ENCODE measurements around the gene GDF7.

The GDF7 gene

DNA sequence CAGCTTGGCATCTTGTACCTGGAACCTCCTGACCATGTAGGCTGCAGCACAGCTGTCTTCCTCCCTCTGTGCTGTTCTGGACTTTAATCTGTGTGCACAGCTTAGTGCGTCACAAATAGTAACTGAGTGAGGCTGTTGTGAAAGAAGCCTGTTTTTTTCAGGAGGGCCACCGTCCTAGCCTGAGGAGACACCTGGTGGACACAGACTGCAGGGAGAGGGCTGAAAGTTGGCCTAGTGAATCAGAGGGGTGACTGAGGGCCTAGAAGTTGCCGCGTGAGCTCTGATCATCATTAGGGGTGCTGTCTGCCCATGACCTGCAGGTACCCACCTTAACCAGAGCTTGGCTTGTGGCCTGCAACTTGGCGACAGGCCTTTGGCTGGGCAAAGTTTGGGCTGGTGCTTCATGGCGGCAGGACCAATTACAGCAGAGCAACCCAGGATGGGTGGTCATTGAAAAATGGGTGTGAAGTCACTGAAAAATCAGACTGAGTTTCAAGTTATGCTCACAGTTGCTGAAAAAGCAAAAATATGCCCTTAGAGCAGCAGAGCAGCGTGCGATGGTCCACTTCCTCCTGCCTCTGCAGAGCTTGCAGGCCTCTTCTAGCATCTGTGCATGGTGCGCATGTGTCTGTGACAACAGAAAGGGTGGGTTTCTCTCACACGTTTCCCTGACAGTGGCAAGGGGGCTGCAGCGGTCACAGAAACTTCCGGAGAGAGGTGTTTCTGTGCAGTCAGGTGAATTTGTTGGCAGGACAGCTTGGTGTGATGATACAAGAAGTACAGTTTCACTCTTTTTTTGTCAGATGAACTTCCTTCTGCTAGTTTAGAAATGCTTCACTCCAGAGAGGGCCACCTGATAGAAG lies 9.6 kb downstream of the GDF7 start:
- WGBS, 2 experiments (ENCODE audit: insufficient coverage in 2 of 2): 87 to 88% methylated on average over 10 to 12 of the region's 12 CpGs
- Histone ChIP-seq H3K27ac (ENCODE audit: low read depth, low read length, severe bottlenecking) (no peak overlapping the region), H3K4me3 (ENCODE audit: extremely low read depth, insufficient read depth, low read length, poor library complexity, severe bottlenecking) (no peak overlapping the region), H3K36me3 (ENCODE audit: control insufficient read depth, insufficient read depth, low read length) (peaks cover 15% of the 10 kb centered on the region), H3K4me1 (ENCODE audit: control insufficient read depth, insufficient read depth, low read length, poor library complexity, severe bottlenecking) (peaks cover 6% of the 10 kb centered on the region), H3K9me3 (ENCODE audit: control insufficient read depth, low read length) (no peaks in the 10 kb centered on the region)

DNA sequence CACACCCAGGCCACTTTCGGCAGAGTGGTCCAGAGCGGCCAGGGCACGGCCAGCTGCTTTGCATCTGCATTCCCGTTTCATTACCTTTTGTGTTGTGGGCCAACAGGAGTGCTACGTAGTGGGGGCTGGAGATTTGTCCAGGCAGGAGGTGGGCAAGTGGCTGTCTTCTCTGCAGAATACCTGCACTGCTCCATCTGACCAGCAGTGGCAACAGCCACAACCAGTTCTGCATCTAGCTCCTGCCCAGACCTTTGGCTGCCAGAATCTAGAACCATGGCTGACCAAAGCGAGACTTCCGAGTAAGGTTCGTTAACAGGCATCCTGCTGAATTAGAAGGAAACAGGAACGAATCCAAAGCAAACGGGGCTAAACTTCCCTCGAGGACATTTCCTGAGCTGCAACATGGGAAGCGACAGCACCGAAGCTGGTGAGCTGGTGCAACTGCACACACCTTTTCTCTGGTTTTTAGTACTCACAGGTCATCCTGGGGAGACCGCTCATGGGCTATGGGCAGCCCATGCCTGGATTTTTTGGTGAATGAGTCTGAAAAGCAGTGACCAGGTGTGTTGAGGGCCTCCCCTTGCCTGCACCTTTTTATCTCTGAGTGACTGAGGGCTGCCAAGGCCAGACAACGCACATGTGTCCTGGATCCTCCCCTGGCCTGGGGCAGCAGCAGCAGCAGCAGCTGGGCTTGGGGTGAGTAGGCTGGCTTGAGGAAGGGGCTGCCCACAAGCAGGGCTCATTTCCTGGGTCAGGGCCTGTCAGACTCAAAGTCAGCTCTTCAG lies 10.5 kb downstream of the GDF7 start:
- 76 to 82% methylated on average over 12 to 14 of the region's 15 CpGs for WGBS, 2 experiments (ENCODE audit: insufficient coverage in 2 of 2)
- Histone ChIP-seq H3K36me3 (ENCODE audit: control insufficient read depth, insufficient read depth, low read length) (peaks cover 19% of the 10 kb centered on the region), H3K27ac (ENCODE audit: low read depth, low read length, severe bottlenecking) (no peak overlapping the region), H3K4me3 (ENCODE audit: extremely low read depth, insufficient read depth, low read length, poor library complexity, severe bottlenecking) (no peak overlapping the region), H3K4me1 (ENCODE audit: control insufficient read depth, insufficient read depth, low read length, poor library complexity, severe bottlenecking) (peaks cover 2% of the 10 kb centered on the region), H3K9me3 (ENCODE audit: control insufficient read depth, low read length) (no peaks in the 10 kb centered on the region)

DNA sequence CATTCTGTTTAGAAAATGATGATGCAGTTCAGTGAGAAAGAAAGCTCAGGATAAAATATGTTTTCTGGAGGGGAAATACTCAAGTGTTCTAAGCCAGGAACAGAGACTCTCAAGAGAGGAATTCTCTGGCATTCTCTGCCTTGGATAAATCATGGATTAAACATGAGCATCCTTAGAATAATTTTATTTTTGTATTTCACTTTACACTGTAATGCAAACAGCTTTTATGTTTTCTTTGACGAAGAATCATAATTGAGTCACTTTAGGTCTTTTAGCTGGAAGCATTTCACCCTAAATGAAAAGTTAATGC lies 11.1 kb downstream of the GDF7 start:
- Histone ChIP-seq H3K9me3 (ENCODE audit: control insufficient read depth, low read length) (no peaks in the 10 kb centered on the region), H3K36me3 (ENCODE audit: control insufficient read depth, insufficient read depth, low read length) (peaks cover 19% of the 10 kb centered on the region), H3K4me1 (ENCODE audit: control insufficient read depth, insufficient read depth, low read length, poor library complexity, severe bottlenecking) (no peaks in the 10 kb centered on the region), H3K27ac (ENCODE audit: low read depth, low read length, severe bottlenecking) (no peak overlapping the region), H3K4me3 (ENCODE audit: extremely low read depth, insufficient read depth, low read length, poor library complexity, severe bottlenecking) (no peak overlapping the region)
- whole genome bisulfite sequencing, 2 experiments (ENCODE audit: insufficient coverage in 2 of 2): no CpG with 5 or more reads among the region's 1 CpG

DNA sequence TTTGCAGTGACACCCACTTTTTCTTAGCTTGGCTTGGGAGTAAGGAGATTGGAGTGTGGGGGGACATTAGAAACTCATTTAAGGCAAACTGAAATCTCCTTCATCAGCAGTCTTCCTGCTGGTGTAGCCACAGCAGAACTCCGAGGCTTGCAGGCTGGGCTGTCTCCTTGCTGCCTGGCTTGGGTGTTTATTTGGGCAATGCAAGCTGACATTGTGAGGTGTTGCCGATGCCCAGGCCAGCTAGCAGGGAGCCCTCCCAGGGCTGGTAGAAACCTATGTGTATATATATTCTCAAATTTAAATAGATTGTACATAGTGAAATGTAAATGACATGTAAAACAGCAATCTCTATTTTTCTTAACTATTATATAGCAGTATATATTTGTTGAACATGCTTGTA lies 11.8 kb downstream of the GDF7 start:
- Histone ChIP-seq H3K4me3 (ENCODE audit: extremely low read depth, insufficient read depth, low read length, poor library complexity, severe bottlenecking) (no peak overlapping the region), H3K27ac (ENCODE audit: low read depth, low read length, severe bottlenecking) (no peak overlapping the region), H3K4me1 (ENCODE audit: control insufficient read depth, insufficient read depth, low read length, poor library complexity, severe bottlenecking) (no peaks in the 10 kb centered on the region), H3K36me3 (ENCODE audit: control insufficient read depth, insufficient read depth, low read length) (peaks cover 19% of the 10 kb centered on the region), H3K9me3 (ENCODE audit: control insufficient read depth, low read length) (no peaks in the 10 kb centered on the region)
- 83% methylated on average over 1 of the region's 2 CpGs; no CpG with 5 or more reads in 1 of the 2 experiments for WGBS, 2 experiments (ENCODE audit: insufficient coverage in 2 of 2)

DNA sequence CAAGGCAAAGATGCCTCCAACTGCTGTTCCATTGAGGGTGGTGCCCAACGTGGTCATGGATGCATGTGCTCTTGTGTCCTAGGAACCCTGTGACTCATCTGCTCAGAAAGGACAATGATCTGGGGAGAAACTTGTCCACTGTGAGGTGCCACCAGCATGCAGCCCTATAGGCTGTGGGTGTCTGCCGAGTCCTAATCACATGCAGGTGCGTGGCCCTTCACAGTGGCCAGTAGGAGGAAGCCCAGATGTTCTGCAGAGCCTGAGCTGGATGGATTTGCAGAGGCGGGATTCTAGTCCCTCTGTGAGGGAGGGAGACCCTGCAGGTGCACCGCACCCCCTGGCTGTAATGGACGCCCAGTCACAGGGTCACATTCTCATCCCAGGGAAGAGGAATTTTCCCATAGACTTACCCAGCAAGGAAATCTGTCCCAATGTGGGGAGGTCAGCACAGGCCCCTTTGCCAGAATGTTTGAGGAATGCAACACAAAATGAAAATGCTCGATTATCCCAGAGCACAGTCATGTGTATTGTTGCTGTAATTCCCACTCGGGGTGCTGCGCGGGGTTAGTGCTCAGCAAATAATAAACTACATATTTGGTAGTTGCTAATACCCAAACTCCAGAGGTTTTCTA lies 13.9 kb downstream of the GDF7 start:
- Histone ChIP-seq H3K36me3 (ENCODE audit: control insufficient read depth, insufficient read depth, low read length) (peaks cover 34% of the 10 kb centered on the region), H3K9me3 (ENCODE audit: control insufficient read depth, low read length) (no peaks in the 10 kb centered on the region), H3K27ac (ENCODE audit: low read depth, low read length, severe bottlenecking) (no peak overlapping the region), H3K4me3 (ENCODE audit: extremely low read depth, insufficient read depth, low read length, poor library complexity, severe bottlenecking) (no peak overlapping the region), H3K4me1 (ENCODE audit: control insufficient read depth, insufficient read depth, low read length, poor library complexity, severe bottlenecking) (no peaks in the 10 kb centered on the region)
- 88 to 91% methylated on average over 7 to 9 of the region's 10 CpGs for WGBS, 2 experiments (ENCODE audit: insufficient coverage in 2 of 2)

DNA sequence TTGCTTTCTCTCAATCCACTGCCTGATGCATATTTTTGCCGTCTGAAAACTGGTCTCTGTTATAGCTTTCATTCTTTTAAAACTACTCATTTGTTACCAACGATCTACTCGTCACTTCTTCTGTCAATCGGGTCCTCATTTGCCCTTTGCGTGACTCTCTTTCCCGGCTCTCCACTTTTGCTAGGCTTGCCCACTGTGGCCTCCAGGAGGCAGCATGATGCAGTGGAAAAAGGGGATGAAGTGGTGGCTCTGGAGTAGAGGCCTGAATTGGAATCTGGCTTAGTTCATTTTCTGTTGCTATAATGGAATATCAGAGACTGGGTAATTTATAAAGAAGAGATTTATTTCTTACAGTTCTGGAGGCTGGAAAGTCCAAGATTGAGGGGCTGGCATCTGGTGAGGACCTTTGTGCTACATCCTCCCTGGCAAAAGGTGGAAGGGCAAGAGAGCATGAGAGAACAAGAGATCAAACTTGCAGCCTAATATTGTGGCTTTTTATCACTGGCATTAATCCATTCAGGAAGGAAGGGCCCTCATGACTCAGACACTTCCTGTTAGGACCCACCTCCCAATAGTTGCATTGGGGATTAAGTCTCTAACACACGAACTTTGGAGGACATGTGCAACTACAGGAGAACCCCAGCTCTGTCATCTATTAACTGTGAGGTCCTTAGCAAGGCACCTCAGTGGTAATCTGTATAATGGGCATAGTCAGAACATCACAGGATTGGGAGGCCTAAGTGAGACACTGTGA lies 15.4 kb downstream of the GDF7 start:
- no peaks in the 10 kb centered on the region for H3K9me3 ChIP-seq (ENCODE audit: control insufficient read depth, low read length)
- 92% methylated on average over 3 to 6 of the region's 7 CpGs for WGBS, 2 experiments (ENCODE audit: insufficient coverage in 2 of 2)
- H3K27ac ChIP-seq (ENCODE audit: low read depth, low read length, severe bottlenecking): no peak overlapping the region
- H3K4me3 ChIP-seq (ENCODE audit: extremely low read depth, insufficient read depth, low read length, poor library complexity, severe bottlenecking): no peak overlapping the region
- H3K36me3 ChIP-seq (ENCODE audit: control insufficient read depth, insufficient read depth, low read length): peaks cover 45% of the 10 kb centered on the region
- no peaks in the 10 kb centered on the region for H3K4me1 ChIP-seq (ENCODE audit: control insufficient read depth, insufficient read depth, low read length, poor library complexity, severe bottlenecking)

DNA sequence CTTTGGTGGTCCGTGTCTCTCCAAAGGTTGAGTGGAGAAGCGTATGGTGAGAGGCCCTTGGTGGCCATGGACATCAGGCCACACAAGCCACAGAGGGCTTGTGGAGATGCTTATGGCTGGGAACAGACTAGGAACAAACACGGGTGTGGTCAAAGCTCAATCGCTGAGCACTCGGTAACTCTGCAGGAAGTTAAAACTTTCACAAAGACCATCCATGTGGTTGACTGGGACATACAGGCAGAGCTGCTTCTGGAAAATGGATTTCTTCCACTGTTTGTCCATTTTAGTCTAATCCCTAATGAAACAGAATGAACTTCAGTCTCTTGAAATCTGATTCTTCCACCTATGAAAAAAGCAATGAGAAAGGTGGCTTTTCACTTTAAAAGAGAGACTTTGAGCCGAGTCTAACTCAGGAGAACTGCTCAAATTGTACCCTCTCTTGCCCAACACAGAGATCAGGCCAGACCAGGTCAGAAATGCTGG lies 17.7 kb downstream of the GDF7 start:
- H3K36me3 ChIP-seq (ENCODE audit: control insufficient read depth, insufficient read depth, low read length): peaks cover 60% of the 10 kb centered on the region
- H3K4me3 ChIP-seq (ENCODE audit: extremely low read depth, insufficient read depth, low read length, poor library complexity, severe bottlenecking): no peak overlapping the region
- H3K4me1 ChIP-seq (ENCODE audit: control insufficient read depth, insufficient read depth, low read length, poor library complexity, severe bottlenecking): no peaks in the 10 kb centered on the region
- H3K9me3 ChIP-seq (ENCODE audit: control insufficient read depth, low read length): no peaks in the 10 kb centered on the region
- H3K27ac ChIP-seq (ENCODE audit: low read depth, low read length, severe bottlenecking): no peak overlapping the region
- 78 to 89% methylated on average over 5 of the region's 6 CpGs for WGBS, 2 experiments (ENCODE audit: insufficient coverage in 2 of 2)

DNA sequence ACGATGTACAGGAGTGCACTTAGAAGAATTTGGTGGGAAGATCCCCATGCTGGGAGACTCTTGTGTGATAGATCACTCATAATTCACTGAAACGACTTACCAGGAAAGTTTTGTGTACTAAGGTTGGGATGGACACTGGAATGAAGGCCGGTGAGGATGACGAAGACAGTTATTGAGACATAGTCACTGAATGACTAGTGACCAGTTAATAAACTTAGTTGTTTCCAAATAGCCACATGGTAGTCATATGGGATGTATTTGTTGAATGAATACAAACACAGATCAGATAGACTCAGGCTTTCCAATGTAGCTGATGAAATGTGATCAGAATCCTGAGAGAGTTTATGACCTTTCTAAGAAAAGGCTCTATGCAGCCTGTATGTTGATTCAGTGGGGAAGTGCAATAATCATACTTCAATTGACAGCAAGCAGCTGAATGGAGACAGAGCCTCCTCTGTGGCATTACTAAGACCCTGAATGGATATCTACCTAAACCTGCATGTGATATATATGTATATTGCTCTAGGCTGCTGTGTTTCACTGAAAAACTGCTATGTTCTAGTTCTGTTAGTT lies 20.4 kb downstream of the GDF7 start:
- WGBS, 2 experiments (ENCODE audit: insufficient coverage in 2 of 2): 93 to 96% methylated on average over 3 of the region's 4 CpGs
- H3K36me3 ChIP-seq (ENCODE audit: control insufficient read depth, insufficient read depth, low read length): peaks cover 43% of the 10 kb centered on the region

DNA sequence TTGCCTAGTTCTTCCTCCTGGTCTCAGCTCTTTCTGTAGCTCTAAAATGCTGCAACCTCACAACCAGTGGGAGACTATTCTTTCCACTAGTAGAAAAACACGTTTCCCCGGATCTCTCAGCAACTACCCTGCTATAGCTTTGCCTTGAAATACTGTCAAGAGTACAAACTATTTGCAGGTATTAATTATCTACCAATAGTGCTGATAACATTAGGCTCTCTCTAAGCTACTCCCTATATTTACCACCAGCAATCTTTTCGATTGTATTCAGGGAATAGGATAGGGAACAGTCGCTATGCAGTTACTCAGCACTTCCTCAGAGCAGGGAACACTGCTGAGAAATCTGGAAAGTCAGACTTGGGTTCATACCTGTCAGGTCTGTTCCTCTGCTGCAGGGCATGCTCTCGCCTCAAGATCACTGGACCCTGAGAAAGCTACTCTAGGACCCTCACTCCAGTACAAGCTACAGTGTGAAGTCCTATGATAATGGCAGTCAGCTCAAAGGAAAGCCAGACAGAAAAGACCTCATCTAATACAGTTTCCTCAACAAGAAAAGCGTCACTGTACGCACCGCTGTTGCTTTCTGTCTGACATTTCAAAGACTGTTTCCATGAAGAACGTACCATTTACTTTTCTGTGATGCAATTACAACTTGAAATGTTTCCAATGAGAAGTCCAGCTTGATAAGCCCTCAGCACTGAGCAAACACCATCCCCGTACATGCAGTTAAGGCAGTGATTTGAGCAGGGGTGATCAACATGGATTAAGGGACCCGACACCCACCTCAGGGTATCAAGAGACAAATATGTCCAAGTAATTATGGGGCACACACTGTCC lies 22.7 kb downstream of the GDF7 start:
- Histone ChIP-seq H3K36me3 (ENCODE audit: control insufficient read depth, insufficient read depth, low read length) (peaks cover 39% of the 10 kb centered on the region), H3K4me1 (ENCODE audit: control insufficient read depth, insufficient read depth, low read length, poor library complexity, severe bottlenecking) (no peaks in the 10 kb centered on the region), H3K4me3 (ENCODE audit: extremely low read depth, insufficient read depth, low read length, poor library complexity, severe bottlenecking) (no peak overlapping the region), H3K27ac (ENCODE audit: low read depth, low read length, severe bottlenecking) (no peak overlapping the region), H3K9me3 (ENCODE audit: control insufficient read depth, low read length) (no peaks in the 10 kb centered on the region)
- WGBS, 2 experiments (ENCODE audit: insufficient coverage in 2 of 2): 90 to 92% methylated on average over 8 to 9 of the region's 11 CpGs

More for the DNA sequence above, 20.4 kb downstream of the GDF7 start:
- no peak overlapping the region for H3K27ac ChIP-seq (ENCODE audit: low read depth, low read length, severe bottlenecking)
- H3K4me3 ChIP-seq (ENCODE audit: extremely low read depth, insufficient read depth, low read length, poor library complexity, severe bottlenecking): no peak overlapping the region
- no peaks in the 10 kb centered on the region for H3K4me1 ChIP-seq (ENCODE audit: control insufficient read depth, insufficient read depth, low read length, poor library complexity, severe bottlenecking)
- no peaks in the 10 kb centered on the region for H3K9me3 ChIP-seq (ENCODE audit: control insufficient read depth, low read length)
